ENCODE results near the gene EXOC3L4. TPM values are rescaled to one million over a fixed set of nuclear protein-coding genes. Genes with fewer than 3 reads are reported as not detected.

Gene EXOC3L4
- total and polyA plus RNA-seq, 10 donors = 2.0 to 39.2 (median 12.6) TPM

- Histone ChIP-seq H3K27ac (no peak overlapping the region), H3K4me3 (no peak overlapping the region), H3K27me3 (replicated peaks in 1 of 7) (peaks cover 0 to 10% (median 0%) of the 10 kb centered on the region in 7 donors), H3K36me3 (no peaks in the 10 kb centered on the region), H3K4me1 (peaks cover 0 to 43% (median 18%) of the 10 kb centered on the region in 6 donors), H3K9me3 (no peaks in the 10 kb centered on the region)
- DNase-seq = peak; percentile 55
- intact Hi-C loops (cut with DNase I; ENCODE audit: low total_unique reads) = no loop called here
- no peak for TF ChIP-seq CTCF (IDR thresholded peaks at IDR 0.05 in 8 of 11, conservative IDR thresholded peaks at IDR 0.05 in 3 of 11)
- TF ChIP-seq POLR2AphosphoS5 (IDR thresholded peaks at IDR 0.05) = no peak
- no peak for TF ChIP-seq POLR2A (IDR thresholded peaks at IDR 0.05)
- WGBS, 5 donors = 78 to 82% (median 81%) methylated on average over 21 to 22 of the region's 22 CpGs
Measured at GRCh38 chr14:103068351-103069073, 26.0 kb upstream of the EXOC3L4 start.

GRCh38 chr14:103070263-103070885 lies 24.2 kb upstream of the EXOC3L4 start:
- Histone ChIP-seq H3K27me3 (replicated peaks in 1 of 7) (peaks cover 0 to 27% (median 0%) of the 10 kb centered on the region in 7 donors), H3K36me3 (no peaks in the 10 kb centered on the region), H3K27ac (peak overlapping the region in 2 of 8 donors; percentile 24 to 55), H3K9me3 (no peaks in the 10 kb centered on the region), H3K4me3 (no peak overlapping the region), H3K4me1 (peaks cover 0 to 60% (median 35%) of the 10 kb centered on the region in 6 donors)
- DNase-seq = peak; percentile 67
- WGBS, 5 donors = 73 to 92% (median 81%) methylated on average over 5 to 8 of the region's 8 CpGs
- TF ChIP-seq POLR2AphosphoS5 (IDR thresholded peaks at IDR 0.05) (no peak), CTCF (IDR thresholded peaks at IDR 0.05 in 8 of 11, conservative IDR thresholded peaks at IDR 0.05 in 3 of 11) (no peak), POLR2A (IDR thresholded peaks at IDR 0.05) (no peak)
- intact Hi-C loops (cut with DNase I; ENCODE audit: low total_unique reads) = loop anchor here (10.0 kb wide), 1 partner anchor 224 kb away; no protein-coding TSS in a partner anchor

- Histone ChIP-seq H3K9me3 (no peaks in the 10 kb centered on the region), H3K27ac (peak overlapping the region in 5 of 8 donors; percentile 24 to 61 (median 44)), H3K4me3 (no peak overlapping the region), H3K4me1 (peaks cover 5 to 65% (median 42%) of the 10 kb centered on the region in 6 donors), H3K36me3 (no peaks in the 10 kb centered on the region), H3K27me3 (replicated peaks in 1 of 7) (peaks cover 0 to 33% (median 0%) of the 10 kb centered on the region in 7 donors)
- DNase-seq = peak; percentile 76
- intact Hi-C loops (cut with DNase I; ENCODE audit: low total_unique reads) = loop anchor here (10.0 kb wide), 1 partner anchor 224 kb away; no protein-coding TSS in a partner anchor
- TF ChIP-seq CTCF (IDR thresholded peaks at IDR 0.05 in 8 of 11, conservative IDR thresholded peaks at IDR 0.05 in 3 of 11) = no peak
- peak in 2 of 3 donors; percentile 54 to 70 for TF ChIP-seq POLR2AphosphoS5 (IDR thresholded peaks at IDR 0.05)
- 70 to 100% (median 80%) methylated on average over 1 to 21 of the region's 21 CpGs for WGBS, 5 donors
Measured at GRCh38 chr14:103070971-103071542, 23.5 kb upstream of the EXOC3L4 start.
